MCF 10A (cell line): ENCODE results near the gene DNAI2. TPM values are rescaled to one million over a fixed set of nuclear protein-coding genes. Genes with fewer than 3 reads are reported as not detected.

Experiments
- BruUV-seq: library from RNA; stranded (reverse); fragments of 400-500 nt; replicated peaks from 2 replicates; lab custom pipeline; 2021; lab: Mats Ljungman, UMichigan
- CTCF ChIA-PET: fragments of 300-600 bp; sonication (Branson Sonifier 250); formaldehyde crosslinking; extraction: SDS; loops from one replicate; lab custom pipeline; 2021; ENCODE audit warnings: antibody characterized with exemption, inconsistent platforms; lab: Yijun Ruan, JAX
- POLR2A ChIA-PET: fragments of 300-600, 350-650 bp; sonication (Branson Sonifier 250); formaldehyde crosslinking; extraction: SDS; loops from one replicate; lab custom pipeline; 2020; ENCODE audit warnings: antibody characterized with exemption, inconsistent platforms; lab: Yijun Ruan, JAX
- DNase-seq: peaks from one replicate; pipeline ENCODE4 v3.0.0-alpha.2; 2018; ENCODE audit not compliant: unreplicated experiment
- H3K27ac Mint-ChIP-seq: one replicate; pipeline ENCODE4 v1.8.0; 2022; ENCODE audit warnings: mild to moderate bottlenecking, low read depth, mixed read lengths; ENCODE audit not compliant: unreplicated experiment
- H3K27me3 Mint-ChIP-seq: one replicate; pipeline ENCODE4 v1.8.0; 2022; ENCODE audit warnings: mixed read lengths; ENCODE audit not compliant: insufficient read depth, unreplicated experiment
- H3K36me3 Mint-ChIP-seq: one replicate; pipeline ENCODE4 v1.8.0; 2022; ENCODE audit warnings: mild to moderate bottlenecking, moderate library complexity, mixed read lengths; ENCODE audit not compliant: insufficient read depth, unreplicated experiment
- H3K4me1 Mint-ChIP-seq: one replicate; pipeline ENCODE4 v1.8.0; 2022; ENCODE audit warnings: mixed read lengths; ENCODE audit not compliant: insufficient read depth, unreplicated experiment
- H3K4me3 Mint-ChIP-seq: one replicate; pipeline ENCODE4 v1.8.0; 2022; ENCODE audit warnings: mild to moderate bottlenecking, moderate library complexity, mixed read lengths; ENCODE audit not compliant: unreplicated experiment
- H3K9me3 Mint-ChIP-seq: one replicate; pipeline ENCODE4 v1.8.0; 2022; ENCODE audit warnings: mixed read lengths; ENCODE audit not compliant: unreplicated experiment
- CTCF ChIP-seq: fragments of 200-600 bp; IDR thresholded peaks from one replicate; pipeline ENCODE4 v1.8.0; 2022; ENCODE audit warnings: antibody characterized with exemption, mild to moderate bottlenecking; ENCODE audit not compliant: unreplicated experiment
- intact Hi-C: fragments of 100-400 bp; cut with micrococcal nuclease; formaldehyde crosslinking; loops from 2 replicates; pipeline ENCODE4 v1.14.1; 2022
- total RNA-seq: library from RNA; stranded (reverse); gene quantifications from 2 replicates; pipeline ENCODE4 v1.2.3, GENCODE V29; 2022

The DNAI2 gene
- total RNA-seq, 1 experiment from 2014 or later, result not detected

DNA sequence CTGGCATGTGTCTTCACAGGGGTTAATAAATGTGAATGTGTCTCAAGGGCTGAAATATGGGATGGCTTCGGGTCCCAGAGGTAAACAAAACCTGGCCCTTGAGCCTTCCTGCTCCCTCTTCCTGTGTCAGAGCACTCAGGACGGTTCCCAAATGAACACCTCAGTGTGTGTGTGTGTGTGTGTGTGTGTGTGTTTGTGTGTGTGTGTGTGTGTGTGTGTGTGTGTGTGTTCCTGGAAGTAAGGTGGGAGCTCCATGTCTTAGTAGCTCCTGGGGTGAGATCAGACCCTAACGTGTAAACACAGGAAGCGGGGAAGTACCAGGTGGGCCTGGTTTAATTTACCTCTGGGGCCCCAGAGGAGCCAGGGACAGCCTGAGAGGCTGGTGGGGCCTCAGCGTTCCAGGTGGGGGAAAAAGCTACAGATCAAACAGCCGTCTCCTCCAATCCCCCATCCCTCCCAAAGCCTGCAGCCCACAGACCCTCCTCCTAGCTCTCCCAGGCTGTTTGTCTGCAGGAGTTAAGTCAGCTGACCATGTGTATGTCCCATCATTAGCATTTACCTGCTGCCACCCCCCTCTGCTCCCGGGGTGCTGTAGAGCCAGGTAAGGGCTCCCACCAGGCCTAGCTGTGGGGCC lies 58.1 kb downstream of the DNAI2 start:
- TF ChIP-seq CTCF, result no peak
- intact Hi-C loops, result no loop called here
- ChIA-PET CTCF (interaction anchor here (1.3 kb wide), 1 partner anchor 325 kb away, joined by 3 read pairs; no protein-coding TSS in a partner anchor), POLR2A (no interaction called here)
- Mint-ChIP-seq H3K4me1 (no peaks in the 10 kb centered on the region), H3K27ac (no peak overlapping the region), H3K4me3 (no peak overlapping the region), H3K27me3 (peaks cover 14% of the 10 kb centered on the region), H3K9me3 (no peaks in the 10 kb centered on the region), H3K36me3 (no peaks in the 10 kb centered on the region)
- BruUV-seq, result no TSS peak
- no peak for DNase-seq

GRCh38 chr17:74332763-74333283 lies 58.8 kb downstream of the DNAI2 start:
- H3K4me1 Mint-ChIP-seq, result no peaks in the 10 kb centered on the region
- ChIA-PET CTCF (interaction anchor here (0.6 to 1.3 kb wide), 2 partner anchors 65 to 325 kb away, joined by 3 to 4 read pairs; no protein-coding TSS in a partner anchor), POLR2A (no interaction called here)
- H3K9me3 Mint-ChIP-seq, result no peaks in the 10 kb centered on the region
- no peak overlapping the region for H3K27ac Mint-ChIP-seq
- no TSS peak for BruUV-seq
- H3K36me3 Mint-ChIP-seq, result no peaks in the 10 kb centered on the region
- peaks cover 21% of the 10 kb centered on the region for H3K27me3 Mint-ChIP-seq
- no peak for DNase-seq
- intact Hi-C loops, result no loop called here
- TF ChIP-seq CTCF, result no peak
- H3K4me3 Mint-ChIP-seq, result no peak overlapping the region

DNA sequence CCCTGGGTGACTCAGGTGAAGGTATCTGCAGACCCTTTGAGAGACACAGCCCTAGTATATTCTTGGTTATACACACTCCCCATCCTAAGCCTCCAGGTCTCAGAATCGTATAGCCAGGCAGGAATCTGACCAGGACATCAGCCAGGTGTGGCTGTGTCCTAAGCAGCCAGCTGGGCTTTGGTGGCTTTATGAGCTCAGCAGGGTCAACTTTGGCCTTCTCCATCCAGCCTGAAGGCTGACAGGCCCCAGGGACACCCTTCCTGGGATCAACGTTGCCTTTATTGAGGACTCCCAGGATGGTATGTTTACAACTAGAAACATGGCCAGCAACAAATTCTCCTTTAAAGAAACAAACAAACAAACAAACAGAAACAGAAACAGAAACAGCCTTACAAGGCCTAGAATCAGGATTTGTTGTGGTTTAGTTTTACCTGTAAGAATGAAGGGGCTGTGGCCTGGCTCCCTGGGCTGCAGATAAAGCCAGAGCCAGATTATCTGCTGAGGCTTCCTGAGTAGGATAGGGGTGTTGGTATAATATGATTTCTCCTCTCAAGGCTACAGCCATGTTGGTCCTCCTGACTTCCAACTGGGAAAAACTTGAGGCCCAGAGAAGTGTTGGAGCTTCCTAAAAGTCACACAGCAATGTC lies 60.5 kb downstream of the DNAI2 start:
- intact Hi-C loops, result no loop called here
- CTCF ChIA-PET, result interaction anchor here (1.1 kb wide), 2 partner anchors 34 to 123 kb away, joined by 3 to 5 read pairs; no protein-coding TSS in a partner anchor
- no peaks in the 10 kb centered on the region for H3K9me3 Mint-ChIP-seq
- H3K27me3 Mint-ChIP-seq, result peaks cover 18% of the 10 kb centered on the region
- TF ChIP-seq CTCF, result no peak
- no peak for DNase-seq
- BruUV-seq, result no TSS peak
- peaks cover 7% of the 10 kb centered on the region for H3K36me3 Mint-ChIP-seq
- POLR2A ChIA-PET, result no interaction called here
- no peak overlapping the region for H3K27ac Mint-ChIP-seq
- no peaks in the 10 kb centered on the region for H3K4me1 Mint-ChIP-seq
- no peak overlapping the region for H3K4me3 Mint-ChIP-seq

DNA sequence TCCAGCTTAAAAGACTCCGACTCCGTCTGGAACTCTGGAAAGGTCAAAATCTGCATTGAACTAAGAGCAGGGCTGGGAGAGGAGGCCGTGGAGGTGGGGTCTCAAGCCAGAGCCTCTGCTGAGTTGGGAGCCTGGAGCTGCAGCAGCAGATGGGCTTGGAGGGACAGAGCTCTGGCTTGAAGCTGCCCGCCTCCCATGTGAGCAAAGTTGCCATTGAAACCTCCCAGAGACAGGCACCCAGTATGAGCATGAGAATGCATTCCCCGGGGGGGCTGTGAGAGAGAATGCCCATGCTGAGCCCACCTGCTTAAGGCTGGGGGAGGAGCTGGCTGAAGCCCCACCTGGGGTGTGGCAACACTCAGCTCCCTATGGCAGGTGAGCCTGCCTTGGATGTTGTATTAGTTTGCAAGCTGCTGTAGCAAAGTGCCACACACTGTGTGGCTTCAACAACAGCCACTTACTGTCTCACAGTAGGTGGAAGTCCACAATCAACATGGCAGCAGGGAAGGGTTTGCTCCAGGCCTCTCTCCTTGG lies 61.6 kb downstream of the DNAI2 start:
- POLR2A ChIA-PET, result no interaction called here
- no peak for TF ChIP-seq CTCF
- H3K4me3 Mint-ChIP-seq, result no peak overlapping the region
- no peak overlapping the region for H3K27ac Mint-ChIP-seq
- intact Hi-C loops, result no loop called here
- H3K27me3 Mint-ChIP-seq, result peaks cover 25% of the 10 kb centered on the region
- no peaks in the 10 kb centered on the region for H3K9me3 Mint-ChIP-seq
- no peak for DNase-seq
- H3K4me1 Mint-ChIP-seq, result no peaks in the 10 kb centered on the region
- no TSS peak for BruUV-seq
- CTCF ChIA-PET, result no interaction called here
- H3K36me3 Mint-ChIP-seq, result peaks cover 7% of the 10 kb centered on the region
